NCI-H524 (cell line): ENCODE data around the gene RBBP5.
A peak's percentile ranks its signal among the peaks of the same experiment; 100 is the strongest.
"Not testable (repeated sequence)": the region's sequence is repeated elsewhere in the genome, so short reads cannot be mapped to it uniquely, and the experiment has no call there.

Source experiments
- DNase-seq, 2 experiments: peaks; one replicate each; lab custom pipeline; 2025; lab: John Stamatoyannopoulos, UW

RBBP5 gene

GRCh38 chr1:205121660-205122488 is at the start of gene RBBP5:
TSS of gene RBBP5 (minus strand) at chr1:205121978. CDS start at chr1:205121873, 105 bp downstream.
- DNase-seq: peak; percentile 91 to 95

- no peak for DNase-seq
These were observed 49.6 kb upstream of the RBBP5 start for GRCh38 chr1:205171369-205171768.

- no peak for DNase-seq
These were observed 48.9 kb upstream of the RBBP5 start for GRCh38 chr1:205170532-205171269.

- no peak for DNase-seq
These were observed 47.5 kb upstream of the RBBP5 start for GRCh38 chr1:205169248-205169647.

GRCh38 chr1:205168291-205168690 is 46.5 kb upstream of the RBBP5 start:
- DNase-seq: no peak

- no peak for DNase-seq
These were observed 40.5 kb upstream of the RBBP5 start for GRCh38 chr1:205162301-205162700.

GRCh38 chr1:205161076-205161475 is 39.3 kb upstream of the RBBP5 start:
- no peak for DNase-seq

- no peak for DNase-seq
These were observed 36.4 kb upstream of the RBBP5 start for GRCh38 chr1:205158048-205158616.

GRCh38 chr1:205155665-205156377 is 34.0 kb upstream of the RBBP5 start:
- not testable (repeated sequence) for DNase-seq

- DNase-seq: no peak
These were observed 30.7 kb upstream of the RBBP5 start for GRCh38 chr1:205152505-205152904.

GRCh38 chr1:205150651-205151428 is 29.1 kb upstream of the RBBP5 start:
- DNase-seq: no peak

GRCh38 chr1:205147191-205147835 is 25.5 kb upstream of the RBBP5 start:
- DNase-seq: no peak

GRCh38 chr1:205144751-205145150 is 23.0 kb upstream of the RBBP5 start:
- no peak for DNase-seq

GRCh38 chr1:205144046-205144720 is 22.4 kb upstream of the RBBP5 start:
- DNase-seq: no peak

- no peak for DNase-seq
These were observed 20.3 kb upstream of the RBBP5 start for GRCh38 chr1:205142102-205142469.

- peak; percentile 45 to 76 for DNase-seq
These were observed 19.7 kb upstream of the RBBP5 start for GRCh38 chr1:205141236-205142101.

GRCh38 chr1:205140113-205140512 is 18.3 kb upstream of the RBBP5 start:
- DNase-seq: no peak

- no peak for DNase-seq
These were observed 16.1 kb upstream of the RBBP5 start for GRCh38 chr1:205137901-205138300.

- DNase-seq: no peak
These were observed 11.5 kb upstream of the RBBP5 start for GRCh38 chr1:205133287-205133686.
